ENCODE data around the gene NDUFA13.

The NDUFA13 gene

GRCh38 chr19:19542507-19542906 is 26.5 kb downstream of the NDUFA13 start:
- no peak for DNase-seq (ENCODE audit: low read depth)
- no peak overlapping the region for H3K4me3 ChIP-seq (ENCODE audit: low read depth, low read length)
- in situ Hi-C loops (cut with HindIII; ENCODE audit: low sequenced_read_pairs) = no loop called here
- TF ChIP-seq CTCF (IDR thresholded peaks at IDR 0.05; ENCODE audit: low read depth, low read length, missing control alignments) = no peak

- in situ Hi-C loops (cut with HindIII; ENCODE audit: low sequenced_read_pairs) = no loop called here
- TF ChIP-seq CTCF (IDR thresholded peaks at IDR 0.05; ENCODE audit: low read depth, low read length, missing control alignments) = no peak
- no peak for DNase-seq (ENCODE audit: low read depth)
- no peak overlapping the region for H3K4me3 ChIP-seq (ENCODE audit: low read depth, low read length)
Measured at GRCh38 chr19:19543101-19543500, 27.1 kb downstream of the NDUFA13 start.

- no peak for TF ChIP-seq CTCF (IDR thresholded peaks at IDR 0.05; ENCODE audit: low read depth, low read length, missing control alignments)
- H3K4me3 ChIP-seq (ENCODE audit: low read depth, low read length) = no peak overlapping the region
- in situ Hi-C loops (cut with HindIII; ENCODE audit: low sequenced_read_pairs) = no loop called here
- DNase-seq (ENCODE audit: low read depth) = no peak
Measured at GRCh38 chr19:19543640-19544039, 27.6 kb downstream of the NDUFA13 start.

GRCh38 chr19:19544257-19544953 is 28.4 kb downstream of the NDUFA13 start:
- DNase-seq (ENCODE audit: low read depth) = no peak
- no peak for TF ChIP-seq CTCF (IDR thresholded peaks at IDR 0.05; ENCODE audit: low read depth, low read length, missing control alignments)
- no peak overlapping the region for H3K4me3 ChIP-seq (ENCODE audit: low read depth, low read length)
- in situ Hi-C loops (cut with HindIII; ENCODE audit: low sequenced_read_pairs) = no loop called here

- no peak for TF ChIP-seq CTCF (IDR thresholded peaks at IDR 0.05; ENCODE audit: low read depth, low read length, missing control alignments)
- no peak for DNase-seq (ENCODE audit: low read depth)
- in situ Hi-C loops (cut with HindIII; ENCODE audit: low sequenced_read_pairs) = no loop called here
- H3K4me3 ChIP-seq (ENCODE audit: low read depth, low read length) = no peak overlapping the region
Measured at GRCh38 chr19:19544954-19545591, 29.0 kb downstream of the NDUFA13 start.

- in situ Hi-C loops (cut with HindIII; ENCODE audit: low sequenced_read_pairs) = no loop called here
- TF ChIP-seq CTCF (IDR thresholded peaks at IDR 0.05; ENCODE audit: low read depth, low read length, missing control alignments) = no peak
- no peak for DNase-seq (ENCODE audit: low read depth)
- no peak overlapping the region for H3K4me3 ChIP-seq (ENCODE audit: low read depth, low read length)
Measured at GRCh38 chr19:19545707-19546106, 29.7 kb downstream of the NDUFA13 start.

All from astrocyte of the cerebellum (primary cell).